IPS-18a (cell line): ENCODE measurements around the gene PRPF18.

Experiments used
- H3K27ac ChIP-seq: one replicate; pipeline ENCODE4 v1.5.1; 2013; ENCODE audit warnings: low read length
- H3K27me3 ChIP-seq: one replicate; pipeline ENCODE4 v1.6.1; 2013; ENCODE audit warnings: mild to moderate bottlenecking, low read length; ENCODE audit not compliant: control insufficient read depth, insufficient read depth
- H3K36me3 ChIP-seq: one replicate; pipeline ENCODE4 v1.6.1; 2013; ENCODE audit warnings: low read depth, low read length; ENCODE audit not compliant: control insufficient read depth
- H3K4me1 ChIP-seq: one replicate; pipeline ENCODE4 v1.6.1; 2013; ENCODE audit warnings: low read depth, low read length; ENCODE audit not compliant: control insufficient read depth
- H3K4me3 ChIP-seq: one replicate; pipeline ENCODE4 v1.5.1; 2013; ENCODE audit warnings: low read length
- H3K9ac ChIP-seq: one replicate; pipeline ENCODE4 v1.6.1; 2013; ENCODE audit warnings: mild to moderate bottlenecking, low read length, moderate library complexity
- H3K9me3 ChIP-seq: one replicate; pipeline ENCODE4 v1.6.1; 2013; ENCODE audit warnings: low read depth, low read length; ENCODE audit not compliant: control insufficient read depth

PRPF18 gene

GRCh38 chr10:13573960-13574359 lies 12.8 kb upstream of the PRPF18 start:
- Histone ChIP-seq H3K27ac (no peak overlapping the region), H3K4me3 (no peak overlapping the region), H3K36me3 (no peaks in the 10 kb centered on the region), H3K9ac (no peak overlapping the region), H3K4me1 (no peaks in the 10 kb centered on the region), H3K27me3 (no peaks in the 10 kb centered on the region), H3K9me3 (no peaks in the 10 kb centered on the region)

GRCh38 chr10:13585195-13585751 lies 1.5 kb upstream of the PRPF18 start:
- H3K27ac ChIP-seq = no peak overlapping the region
- H3K27me3 ChIP-seq = peaks cover 11% of the 10 kb centered on the region
- no peak overlapping the region for H3K4me3 ChIP-seq
- peaks cover 3% of the 10 kb centered on the region for H3K4me1 ChIP-seq
- H3K9ac ChIP-seq = no peak overlapping the region
- H3K36me3 ChIP-seq = no peaks in the 10 kb centered on the region
- no peaks in the 10 kb centered on the region for H3K9me3 ChIP-seq

GRCh38 chr10:13585943-13586342 lies 822 bp upstream of the PRPF18 start:
- Histone ChIP-seq H3K9ac (no peak overlapping the region), H3K27me3 (peaks cover 11% of the 10 kb centered on the region), H3K9me3 (no peaks in the 10 kb centered on the region), H3K4me3 (no peak overlapping the region), H3K36me3 (no peaks in the 10 kb centered on the region), H3K4me1 (peaks cover 3% of the 10 kb centered on the region), H3K27ac (no peak overlapping the region)

GRCh38 chr10:13587391-13587790 lies 626 bp downstream of the PRPF18 start:
- H3K4me3 ChIP-seq = peak overlapping the region; percentile 94
- H3K27me3 ChIP-seq = peaks cover 11% of the 10 kb centered on the region
- H3K4me1 ChIP-seq = peaks cover 3% of the 10 kb centered on the region
- H3K9me3 ChIP-seq = no peaks in the 10 kb centered on the region
- peak overlapping the region; percentile 64 for H3K9ac ChIP-seq
- H3K27ac ChIP-seq = no peak overlapping the region
- no peaks in the 10 kb centered on the region for H3K36me3 ChIP-seq

GRCh38 chr10:13589316-13589715 lies 2.6 kb downstream of the PRPF18 start:
- Histone ChIP-seq H3K27me3 (no peaks in the 10 kb centered on the region), H3K4me3 (no peak overlapping the region)

GRCh38 chr10:13590886-13591285 lies 4.1 kb downstream of the PRPF18 start:
- H3K27me3 ChIP-seq = no peaks in the 10 kb centered on the region
- H3K4me1 ChIP-seq = peaks cover 3% of the 10 kb centered on the region
- no peaks in the 10 kb centered on the region for H3K9me3 ChIP-seq
- no peaks in the 10 kb centered on the region for H3K36me3 ChIP-seq
- no peak overlapping the region for H3K9ac ChIP-seq
- no peak overlapping the region for H3K4me3 ChIP-seq
- H3K27ac ChIP-seq = no peak overlapping the region

More at GRCh38 chr10:13589316-13589715, 2.6 kb downstream of the PRPF18 start:
- Histone ChIP-seq H3K27ac (no peak overlapping the region), H3K9me3 (no peaks in the 10 kb centered on the region), H3K9ac (no peak overlapping the region), H3K4me1 (peaks cover 3% of the 10 kb centered on the region), H3K36me3 (no peaks in the 10 kb centered on the region)

GRCh38 chr10:13592306-13592705 lies 5.5 kb downstream of the PRPF18 start:
- no peaks in the 10 kb centered on the region for H3K36me3 ChIP-seq
- no peak overlapping the region for H3K9ac ChIP-seq
- H3K27me3 ChIP-seq = no peaks in the 10 kb centered on the region
- H3K27ac ChIP-seq = no peak overlapping the region
- no peaks in the 10 kb centered on the region for H3K9me3 ChIP-seq
- no peaks in the 10 kb centered on the region for H3K4me1 ChIP-seq
- no peak overlapping the region for H3K4me3 ChIP-seq

- no peaks in the 10 kb centered on the region for H3K36me3 ChIP-seq
Observed at GRCh38 chr10:13593535-13593934, 6.8 kb downstream of the PRPF18 start.

GRCh38 chr10:13594641-13595040 lies 7.9 kb downstream of the PRPF18 start:
- Histone ChIP-seq H3K36me3 (no peaks in the 10 kb centered on the region), H3K4me1 (no peaks in the 10 kb centered on the region), H3K4me3 (no peak overlapping the region), H3K27ac (no peak overlapping the region), H3K27me3 (no peaks in the 10 kb centered on the region), H3K9ac (no peak overlapping the region), H3K9me3 (no peaks in the 10 kb centered on the region)

More at GRCh38 chr10:13593535-13593934, 6.8 kb downstream of the PRPF18 start:
- Histone ChIP-seq H3K9ac (no peak overlapping the region), H3K4me3 (no peak overlapping the region), H3K27ac (no peak overlapping the region), H3K4me1 (no peaks in the 10 kb centered on the region), H3K9me3 (no peaks in the 10 kb centered on the region), H3K27me3 (no peaks in the 10 kb centered on the region)

- H3K9me3 ChIP-seq = no peaks in the 10 kb centered on the region
- no peak overlapping the region for H3K9ac ChIP-seq
- H3K4me3 ChIP-seq = no peak overlapping the region
- H3K27me3 ChIP-seq = no peaks in the 10 kb centered on the region
- no peaks in the 10 kb centered on the region for H3K36me3 ChIP-seq
- no peaks in the 10 kb centered on the region for H3K4me1 ChIP-seq
- no peak overlapping the region for H3K27ac ChIP-seq
Observed at GRCh38 chr10:13597909-13598308, 11.1 kb downstream of the PRPF18 start.

GRCh38 chr10:13604357-13605040 lies 17.7 kb downstream of the PRPF18 start:
- no peak overlapping the region for H3K9ac ChIP-seq
- peaks cover 6% of the 10 kb centered on the region for H3K36me3 ChIP-seq
- no peaks in the 10 kb centered on the region for H3K4me1 ChIP-seq
- H3K4me3 ChIP-seq = no peak overlapping the region
- no peaks in the 10 kb centered on the region for H3K9me3 ChIP-seq
- H3K27ac ChIP-seq = no peak overlapping the region
- no peaks in the 10 kb centered on the region for H3K27me3 ChIP-seq

- H3K9me3 ChIP-seq = no peaks in the 10 kb centered on the region
- no peaks in the 10 kb centered on the region for H3K4me1 ChIP-seq
- H3K27ac ChIP-seq = no peak overlapping the region
- no peak overlapping the region for H3K9ac ChIP-seq
- H3K36me3 ChIP-seq = peaks cover 15% of the 10 kb centered on the region
- no peak overlapping the region for H3K4me3 ChIP-seq
- no peaks in the 10 kb centered on the region for H3K27me3 ChIP-seq
Observed at GRCh38 chr10:13608246-13608853, 21.6 kb downstream of the PRPF18 start.
